B cell (primary cell): Measurements from ENCODE around the gene THNSL1. TPM values are rescaled to one million over a fixed set of nuclear protein-coding genes. Genes with fewer than 3 reads are reported as not detected.

Experiments used
- ATAC-seq: fragments of 200-7000 bp; cut with Tn5 transposase; one replicate; pipeline ENCODE4 v1.10.0; 2021; ENCODE audit warnings: low read depth, mild to moderate bottlenecking, moderate number of reproducible peaks, moderate library complexity
- CTCF ChIA-PET: fragments of 350-600 bp; sonication (Branson Sonifier 250); formaldehyde crosslinking; loops from one replicate; lab custom pipeline; 2021; ENCODE audit warnings: antibody characterized with exemption, inconsistent platforms; lab: Charles Lee
- POLR2A ChIA-PET: fragments of 350-600 bp; sonication (Branson Sonifier 250); formaldehyde crosslinking; loops from one replicate; lab custom pipeline; 2021; ENCODE audit warnings: antibody characterized with exemption; lab: Charles Lee
- DNase-seq: peaks from one replicate; pipeline ENCODE4 v3.0.0; 2013
- H2AFZ ChIP-seq: 2 replicates; pipeline ENCODE4 v1.6.1; 2012; ENCODE audit warnings: mild to moderate bottlenecking, low read depth, low read length; ENCODE audit not compliant: insufficient read depth, poor library complexity, severe bottlenecking
- H3K27ac ChIP-seq, 2 donors: 1 replicate in 1 of 2; 2 replicates in 1 of 2; pipeline ENCODE4 v1.5.1; 2012 to 2013; ENCODE audit warnings: low read length in 2 of 2, mild to moderate bottlenecking in 2 of 2, moderate library complexity in 1 of 2
- H3K27me3 ChIP-seq, 4 experiments: fragments of 200-600 bp in 1 of 4; sonication (generic) in 1 of 4; replicated peaks in 1 of 4; 1 replicate in 2 of 4; 2 replicates in 2 of 4; pipeline versions ENCODE4 v1.6.1 to v1.7.0; 2013 to 2016; ENCODE audit warnings: low read length in 3 of 4, mild to moderate bottlenecking in 2 of 4, mixed read lengths in 1 of 4, moderate library complexity in 1 of 4; ENCODE audit not compliant: insufficient read depth in 4 of 4, control insufficient read depth in 3 of 4; ENCODE audit errors: control extremely low read depth in 1 of 4
- H3K36me3 ChIP-seq, 2 experiments: replicated peaks in 1 of 2; 1 replicate in 1 of 2; 2 replicates in 1 of 2; pipeline versions ENCODE4 v1.6.1 to v1.7.1; 2013; ENCODE audit warnings: low read length in 1 of 2; ENCODE audit not compliant: insufficient read depth in 2 of 2, control insufficient read depth in 1 of 2; ENCODE audit errors: control extremely low read depth in 1 of 2, extremely low read depth in 1 of 2
- H3K4me1 ChIP-seq, 2 donors: fragments of 200-600 bp in 1 of 2; sonication (generic) in 1 of 2; 1 replicate in 1 of 2; 2 replicates in 1 of 2; pipeline versions ENCODE4 v1.5.1 to v1.6.1; 2013 to 2017; ENCODE audit warnings: low read length in 2 of 2; ENCODE audit not compliant: control insufficient read depth in 2 of 2, insufficient read depth in 2 of 2
- H3K4me2 ChIP-seq: replicated peaks from 2 replicates; pipeline ENCODE3; 2012; ENCODE audit warnings: mild to moderate bottlenecking, low read depth, low read length; ENCODE audit not compliant: poor library complexity, severe bottlenecking
- H3K4me3 ChIP-seq, 5 experiments: fragments of 200-600 bp in 1 of 5; sonication (generic) in 1 of 5; 1 replicate in 3 of 5; 2 replicates in 2 of 5; pipeline versions ENCODE4 v1.5.1 to v1.7.0; 2011 to 2016; ENCODE audit warnings: low read length in 4 of 5, mild to moderate bottlenecking in 4 of 5, low read depth in 2 of 5, control low read depth in 1 of 5, moderate library complexity in 1 of 5; ENCODE audit not compliant: insufficient read depth in 1 of 5; ENCODE audit errors: control extremely low read depth in 1 of 5, extremely low read depth in 1 of 5
- H3K79me2 ChIP-seq: fragments of 200-600 bp; sonication (generic); one replicate; pipeline ENCODE4 v1.6.0; 2016; ENCODE audit warnings: low read length; ENCODE audit not compliant: control insufficient read depth, insufficient read depth
- H3K9ac ChIP-seq: fragments of 200-600 bp; sonication (generic); 2 replicates; pipeline ENCODE4 v1.6.1; 2017; ENCODE audit warnings: mild to moderate bottlenecking, low read length, moderate library complexity
- H3K9me3 ChIP-seq, 3 donors: one replicate each; pipeline versions ENCODE4 v1.6.1 to v1.7.1; 2013; ENCODE audit warnings: low read length in 2 of 3; ENCODE audit not compliant: control insufficient read depth in 2 of 3, insufficient read depth in 1 of 3; ENCODE audit errors: control extremely low read depth in 1 of 3
- H4K20me1 ChIP-seq: 2 replicates; pipeline ENCODE4 v1.6.0; 2012; ENCODE audit warnings: mild to moderate bottlenecking, low read length; ENCODE audit not compliant: insufficient read depth, control insufficient read depth, poor library complexity, severe bottlenecking
- H3K27ac Mint-ChIP-seq: one replicate; pipeline ENCODE4 v1.8.0; 2021; ENCODE audit warnings: mixed read lengths
- H3K27me3 Mint-ChIP-seq: one replicate; pipeline ENCODE4 v1.8.0; 2021; ENCODE audit warnings: mixed read lengths
- H3K4me1 Mint-ChIP-seq: one replicate; pipeline ENCODE4 v1.8.0; 2021; ENCODE audit warnings: mixed read lengths
- H3K4me3 Mint-ChIP-seq: one replicate; pipeline ENCODE4 v1.8.0; 2021; ENCODE audit warnings: mixed read lengths
- H3K9me3 Mint-ChIP-seq: one replicate; pipeline ENCODE4 v1.8.0; 2022; ENCODE audit warnings: mixed read lengths; ENCODE audit not compliant: insufficient read depth
- EZH2 ChIP-seq: IDR thresholded peaks from 2 replicates; pipeline ENCODE4 v1.6.1; 2012; ENCODE audit warnings: borderline replicate concordance, low read depth, mild to moderate bottlenecking, moderate library complexity, low read length; ENCODE audit not compliant: insufficient read depth, poor library complexity, severe bottlenecking
- WGBS: methylation state at CpG from one replicate; pipeline ENCODE4 v1.1.5; 2013; ENCODE audit warnings: missing lambda C conversion rate; ENCODE audit not compliant: insufficient coverage; 5-methylcytosine and 5-hydroxymethylcytosine counted together
- intact Hi-C: fragments of 100-400 bp; cut with micrococcal nuclease; formaldehyde crosslinking; loops from one replicate; pipeline ENCODE4 v1.10.0; 2022
- polyA plus RNA-seq: library from polyadenylated mRNA; depleted of rRNA; stranded (reverse); fragments of >200 nt; gene quantifications from 2 replicates; pipeline ENCODE4 v1.2.3, GENCODE V29; 2012
- total RNA-seq, 2 donors: library from RNA; stranded (reverse); fragments of 120-200 nt in 1 of 2; gene quantifications; 1 replicate in 1 of 2; 2 replicates in 1 of 2; pipeline versions ENCODE4 v1.2.3 to v1.2.4, GENCODE V29; 2013 to 2022
- TF ChIP-seq, protein P1 (sequence below): fragments of 200-600 bp; IDR thresholded peaks from one replicate; pipeline ENCODE4 v1.8.0; 2022; ENCODE audit warnings: antibody characterized with exemption, mild to moderate bottlenecking

Gene THNSL1
- total and polyA plus RNA-seq, 2 donors (not counting 1 experiment from before 2014, with no cell fraction given): 0.72 to 4.3 TPM

DNA sequence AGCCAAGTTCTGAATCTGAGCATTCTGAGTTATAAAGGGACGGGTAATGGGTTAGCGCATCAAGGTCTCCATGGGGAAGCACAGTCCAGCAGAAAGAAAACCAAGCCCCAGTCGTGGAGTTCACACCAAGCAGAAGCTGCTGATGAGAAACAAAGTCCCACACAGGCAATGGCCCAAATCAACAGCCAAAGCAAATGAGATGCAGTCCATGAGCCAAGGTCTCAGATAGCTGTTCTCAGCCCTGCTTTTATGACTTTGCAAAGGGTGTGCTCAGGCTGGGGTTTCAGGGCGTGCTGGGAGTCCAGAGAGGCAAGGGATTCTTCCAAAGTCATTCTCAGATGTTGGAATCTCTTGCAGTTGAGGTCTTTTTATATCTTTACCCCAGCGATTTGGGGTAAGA lies 32.0 kb downstream of the THNSL1 start:
- H3K4me1 ChIP-seq: no peaks in the 10 kb centered on the region
- Mint-ChIP-seq H3K4me1 (no peaks in the 10 kb centered on the region), H3K9me3 (no peaks in the 10 kb centered on the region), H3K4me3 (no peak overlapping the region), H3K27ac (no peak overlapping the region), H3K27me3 (peaks cover 40% of the 10 kb centered on the region)
- peaks cover 0 to 4% (median 1%) of the 10 kb centered on the region in 4 experiments for H3K27me3 ChIP-seq
- no peaks in the 10 kb centered on the region for H3K79me2 ChIP-seq
- 97% methylated on average over 4 of the region's 5 CpGs for WGBS
- H3K9me3 ChIP-seq: no peaks in the 10 kb centered on the region
- ATAC-seq (no peak), DNase-seq (no peak)
- H3K4me2 ChIP-seq: no peak overlapping the region
- TF ChIP-seq, protein P1, sequence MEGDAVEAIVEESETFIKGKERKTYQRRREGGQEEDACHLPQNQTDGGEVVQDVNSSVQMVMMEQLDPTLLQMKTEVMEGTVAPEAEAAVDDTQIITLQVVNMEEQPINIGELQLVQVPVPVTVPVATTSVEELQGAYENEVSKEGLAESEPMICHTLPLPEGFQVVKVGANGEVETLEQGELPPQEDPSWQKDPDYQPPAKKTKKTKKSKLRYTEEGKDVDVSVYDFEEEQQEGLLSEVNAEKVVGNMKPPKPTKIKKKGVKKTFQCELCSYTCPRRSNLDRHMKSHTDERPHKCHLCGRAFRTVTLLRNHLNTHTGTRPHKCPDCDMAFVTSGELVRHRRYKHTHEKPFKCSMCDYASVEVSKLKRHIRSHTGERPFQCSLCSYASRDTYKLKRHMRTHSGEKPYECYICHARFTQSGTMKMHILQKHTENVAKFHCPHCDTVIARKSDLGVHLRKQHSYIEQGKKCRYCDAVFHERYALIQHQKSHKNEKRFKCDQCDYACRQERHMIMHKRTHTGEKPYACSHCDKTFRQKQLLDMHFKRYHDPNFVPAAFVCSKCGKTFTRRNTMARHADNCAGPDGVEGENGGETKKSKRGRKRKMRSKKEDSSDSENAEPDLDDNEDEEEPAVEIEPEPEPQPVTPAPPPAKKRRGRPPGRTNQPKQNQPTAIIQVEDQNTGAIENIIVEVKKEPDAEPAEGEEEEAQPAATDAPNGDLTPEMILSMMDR: no peak
- TF ChIP-seq EZH2: no peak
- H3K9ac ChIP-seq: no peak overlapping the region
- intact Hi-C loops: no loop called here
- H3K4me3 ChIP-seq: no peak overlapping the region
- H3K36me3 ChIP-seq: no peaks in the 10 kb centered on the region
- no peak overlapping the region for H3K27ac ChIP-seq
- CTCF ChIA-PET: no interaction called here
- POLR2A ChIA-PET: no interaction called here
- no peak overlapping the region for H2AFZ ChIP-seq
- no peaks in the 10 kb centered on the region for H4K20me1 ChIP-seq

DNA sequence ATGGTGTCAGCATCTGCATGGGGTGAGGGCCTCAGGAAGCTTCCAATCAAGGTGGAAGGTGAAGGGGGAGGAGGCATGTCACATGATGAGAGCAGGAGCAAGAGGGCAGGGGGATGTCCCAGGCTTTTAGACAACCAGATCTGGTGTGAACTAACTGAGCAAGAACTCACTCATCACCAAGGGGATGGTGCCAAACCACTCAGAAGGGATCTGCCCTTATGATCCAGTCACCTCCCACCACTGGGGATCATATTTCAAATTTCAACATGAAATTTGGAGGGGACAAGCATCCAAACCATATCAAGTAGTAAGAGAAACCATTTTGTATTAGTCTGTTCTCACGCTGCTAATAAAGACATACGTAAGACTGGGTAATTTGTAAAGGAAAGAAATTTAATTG lies 33.6 kb downstream of the THNSL1 start:
- H3K27ac Mint-ChIP-seq: no peak overlapping the region

More for the DNA sequence above, 33.6 kb downstream of the THNSL1 start:
- POLR2A ChIA-PET: no interaction called here
- no peak for DNase-seq
- Histone ChIP-seq H3K9ac (no peak overlapping the region), H3K36me3 (no peaks in the 10 kb centered on the region), H3K27ac (no peak overlapping the region), H3K4me1 (no peaks in the 10 kb centered on the region), H3K4me2 (no peak overlapping the region), H2AFZ (no peak overlapping the region), H3K4me3 (no peak overlapping the region), H3K79me2 (no peaks in the 10 kb centered on the region), H4K20me1 (no peaks in the 10 kb centered on the region), H3K9me3 (no peaks in the 10 kb centered on the region), H3K27me3 (peaks cover 0 to 4% (median 1%) of the 10 kb centered on the region in 4 experiments)
- intact Hi-C loops: no loop called here
- no peak for TF ChIP-seq EZH2
- TF ChIP-seq, protein P1: no peak
- WGBS: 90% methylated on average over 2 of the region's 2 CpGs
- CTCF ChIA-PET: no interaction called here
- Mint-ChIP-seq H3K9me3 (no peaks in the 10 kb centered on the region), H3K4me1 (no peaks in the 10 kb centered on the region), H3K4me3 (no peak overlapping the region), H3K27me3 (peaks cover 37% of the 10 kb centered on the region)
- ATAC-seq: no peak
